HG03558 (cell line): ENCODE results near the gene NDN.

Source experiments
- ATAC-seq: cut with Tn5 transposase; IDR thresholded peaks from one replicate; pipeline ENCODE4 v1.9.1; 2021; ENCODE audit warnings: moderate number of reproducible peaks; ENCODE audit not compliant: unreplicated experiment; ENCODE audit errors: extremely low read depth

NDN gene

GRCh38 chr15:23644829-23645228 lies 42.3 kb downstream of the NDN start:
- no peak for ATAC-seq

DNA sequence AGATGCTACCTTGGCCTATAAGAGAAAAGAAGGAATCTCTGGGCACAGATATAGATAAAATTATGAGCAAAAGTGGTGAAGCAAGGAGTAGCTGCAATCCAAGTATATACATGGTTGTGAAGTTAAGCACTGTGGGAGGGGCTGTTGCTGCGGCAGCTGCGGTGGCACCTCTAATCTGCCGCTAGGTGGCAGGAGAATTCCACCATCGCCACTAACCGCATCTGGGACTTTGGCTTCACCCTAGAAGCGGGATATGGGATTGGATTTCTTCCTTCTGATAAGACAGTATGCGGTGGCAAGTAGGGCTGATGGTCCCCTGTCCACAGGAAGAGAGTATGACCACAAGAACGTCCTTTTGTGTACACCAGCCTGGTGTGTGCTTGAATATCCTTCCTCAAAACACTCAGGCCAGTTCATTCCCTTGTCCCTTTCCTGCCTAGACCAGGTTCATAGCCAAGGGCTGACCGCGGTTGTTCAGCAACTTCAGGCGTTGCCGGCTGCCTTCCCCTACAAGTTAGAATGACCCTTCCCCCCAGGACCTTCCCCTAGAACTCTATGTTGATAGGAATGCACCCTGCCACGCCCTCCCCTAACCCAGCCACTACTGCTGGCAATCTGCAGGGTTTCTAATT lies 44.6 kb downstream of the NDN start:
- no peak for ATAC-seq
